ENCODE data around the gene DSTYK.

Gene DSTYK

GRCh38 chr1:205109711-205110110 lies 101.8 kb downstream of the DSTYK start:
- ATAC-seq (no peak), DNase-seq (no peak)
- no peaks in the 10 kb centered on the region for H3K27me3 Mint-ChIP-seq
- no peak overlapping the region for H3K4me3 Mint-ChIP-seq
- no peaks in the 10 kb centered on the region for H3K9me3 Mint-ChIP-seq
- no peak overlapping the region for H3K27ac Mint-ChIP-seq
- H3K4me1 Mint-ChIP-seq = no peaks in the 10 kb centered on the region

- H3K4me1 Mint-ChIP-seq = no peaks in the 10 kb centered on the region
- H3K27ac Mint-ChIP-seq = no peak overlapping the region
- ATAC-seq = no peak
Measured at GRCh38 chr1:205109269-205109668, 102.2 kb downstream of the DSTYK start.

GRCh38 chr1:205108464-205108863 lies 103.0 kb downstream of the DSTYK start:
- ATAC-seq (no peak), DNase-seq (no peak)
- Mint-ChIP-seq H3K4me3 (no peak overlapping the region), H3K27me3 (no peaks in the 10 kb centered on the region), H3K9me3 (no peaks in the 10 kb centered on the region), H3K27ac (peak overlapping the region in 1 of 2 donors; percentile 40), H3K4me1 (no peaks in the 10 kb centered on the region)

More at GRCh38 chr1:205109269-205109668, 102.2 kb downstream of the DSTYK start:
- Mint-ChIP-seq H3K27me3 (no peaks in the 10 kb centered on the region), H3K9me3 (no peaks in the 10 kb centered on the region), H3K4me3 (no peak overlapping the region)
- no peak for DNase-seq

GRCh38 chr1:205107327-205107726 lies 104.2 kb downstream of the DSTYK start:
- no peaks in the 10 kb centered on the region for H3K27me3 Mint-ChIP-seq
- no peaks in the 10 kb centered on the region for H3K4me1 Mint-ChIP-seq
- ATAC-seq = no peak
- H3K27ac Mint-ChIP-seq = no peak overlapping the region
- DNase-seq = no peak
- no peak overlapping the region for H3K4me3 Mint-ChIP-seq
- no peaks in the 10 kb centered on the region for H3K9me3 Mint-ChIP-seq

DNA sequence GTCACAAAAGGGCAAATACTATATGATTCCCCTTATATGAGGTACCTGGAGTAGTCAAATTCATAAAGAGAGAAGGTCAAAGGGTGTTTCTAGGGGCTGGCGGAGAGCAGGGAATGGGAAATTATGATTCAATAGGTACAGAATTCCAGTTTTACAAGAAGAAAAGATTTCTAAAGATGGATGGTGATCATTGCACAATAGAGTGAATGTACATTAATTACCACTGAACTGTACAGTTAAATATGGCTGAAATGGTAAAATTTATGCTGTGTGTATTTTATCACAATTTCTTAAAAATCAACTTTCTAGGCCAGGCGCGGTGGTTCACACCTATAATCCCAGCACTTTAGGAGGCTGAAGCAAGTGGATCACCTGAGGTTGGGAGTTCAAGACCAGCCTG lies 109.1 kb downstream of the DSTYK start:
- H3K27ac Mint-ChIP-seq = no peak overlapping the region
- no peak for DNase-seq
- H3K27me3 Mint-ChIP-seq = no peaks in the 10 kb centered on the region
- H3K4me1 Mint-ChIP-seq = no peaks in the 10 kb centered on the region
- no peak for ATAC-seq
- no peak overlapping the region for H3K4me3 Mint-ChIP-seq
- H3K9me3 Mint-ChIP-seq = no peaks in the 10 kb centered on the region

DNA sequence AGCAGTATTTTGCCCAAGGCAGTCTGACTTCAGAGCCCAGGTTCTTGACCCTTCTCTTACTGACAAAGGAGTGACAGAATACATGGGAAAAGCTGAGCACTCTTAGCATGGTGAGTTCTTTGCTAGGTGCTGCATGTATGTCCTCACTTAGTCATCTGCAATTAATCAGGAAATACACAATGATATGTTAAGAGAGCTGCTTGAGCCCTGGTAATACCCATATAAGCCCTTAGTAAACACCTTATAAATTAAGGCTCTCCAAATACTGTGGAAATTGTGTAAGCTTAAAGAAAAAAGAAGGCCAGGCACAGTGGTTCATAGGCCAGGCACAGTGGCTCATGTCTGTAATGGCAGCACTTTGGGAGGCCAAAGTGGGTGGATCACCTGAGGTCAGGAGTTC lies 113.3 kb downstream of the DSTYK start:
- no peak for DNase-seq
- ATAC-seq = no peak
- H3K4me3 Mint-ChIP-seq = no peak overlapping the region
- no peak overlapping the region for H3K27ac Mint-ChIP-seq
- H3K4me1 Mint-ChIP-seq = no peaks in the 10 kb centered on the region
- no peaks in the 10 kb centered on the region for H3K9me3 Mint-ChIP-seq
- H3K27me3 Mint-ChIP-seq = no peaks in the 10 kb centered on the region

DNA sequence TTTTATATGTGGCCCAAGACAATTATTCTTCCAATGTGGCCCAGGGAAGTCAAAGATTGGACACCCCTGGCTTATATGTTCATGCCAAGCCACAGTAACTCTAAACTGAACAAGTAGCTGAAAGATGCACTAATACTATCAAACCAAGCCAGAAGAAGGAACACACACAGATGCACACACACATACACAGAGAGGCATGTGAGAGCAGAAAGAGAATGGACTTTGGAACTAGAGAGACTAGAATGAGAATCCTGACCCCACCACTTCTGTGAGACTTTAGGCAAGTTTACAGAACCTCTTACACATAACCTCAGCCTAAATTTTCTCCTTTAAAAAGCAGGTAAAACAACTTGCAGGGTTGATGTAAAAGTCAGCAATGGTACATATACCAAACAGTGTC lies 116.1 kb downstream of the DSTYK start:
- Mint-ChIP-seq H3K27ac (no peak overlapping the region), H3K4me1 (no peaks in the 10 kb centered on the region), H3K4me3 (no peak overlapping the region), H3K9me3 (no peaks in the 10 kb centered on the region), H3K27me3 (no peaks in the 10 kb centered on the region)
- DNase-seq = no peak
- ATAC-seq = no peak
